WTC11 (cell line): ENCODE measurements around the gene SPESP1. TPM values are rescaled to one million over a fixed set of nuclear protein-coding genes. Genes with fewer than 3 reads are reported as not detected.

ENCODE experiments used
- ATAC-seq: fragments of 200-7000 bp; cut with Tn5 transposase; 2 replicates; pipeline ENCODE4 v1.10.0; 2021; ENCODE audit warnings: mild to moderate bottlenecking, moderate library complexity
- CTCF ChIA-PET: fragments of 300-600 bp; sonication (Branson Sonifier 250); formaldehyde crosslinking; loops from one replicate; lab custom pipeline; 2021; ENCODE audit warnings: antibody characterized with exemption; lab: Charles Lee
- POLR2A ChIA-PET: fragments of 350-600 bp; sonication (Branson Sonifier 250); formaldehyde crosslinking; loops from one replicate; lab custom pipeline; 2021; ENCODE audit warnings: antibody characterized with exemption; lab: Charles Lee
- DNase-seq: peaks from one replicate; pipeline ENCODE4 v3.0.0; 2021; ENCODE audit warnings: low spot score
- H3K27ac Mint-ChIP-seq: 2 replicates; pipeline ENCODE4 v1.8.0; 2021; ENCODE audit warnings: mixed read lengths
- H3K27me3 Mint-ChIP-seq: 2 replicates; pipeline ENCODE4 v1.8.0; 2021; ENCODE audit warnings: low read depth, mild to moderate bottlenecking, moderate library complexity, mixed read lengths
- H3K36me3 Mint-ChIP-seq: 2 replicates; pipeline ENCODE4 v1.8.0; 2021; ENCODE audit warnings: mixed read lengths
- H3K4me1 Mint-ChIP-seq: 2 replicates; pipeline ENCODE4 v1.8.0; 2022; ENCODE audit warnings: mixed read lengths
- H3K4me3 Mint-ChIP-seq: 2 replicates; pipeline ENCODE4 v1.8.0; 2021; ENCODE audit warnings: mild to moderate bottlenecking, moderate library complexity, mixed read lengths
- H3K9me3 Mint-ChIP-seq: 2 replicates; pipeline ENCODE4 v1.8.0; 2021; ENCODE audit warnings: mixed read lengths
- ELF4 ChIP-seq: sonication (generic); formaldehyde crosslinking; IDR thresholded peaks from 2 replicates; pipeline ENCODE4 v1.8.1; 2022; ENCODE audit warnings: low read depth, mild to moderate bottlenecking, moderate library complexity, missing genetic modification reagents
- GABPB1 ChIP-seq: sonication (generic); formaldehyde crosslinking; IDR thresholded peaks from 2 replicates; pipeline ENCODE4 v1.8.1; 2023; ENCODE audit warnings: mild to moderate bottlenecking, missing genetic modification reagents
- KAT7 ChIP-seq: sonication (generic); formaldehyde crosslinking; IDR thresholded peaks from 2 replicates; pipeline ENCODE4 v1.8.1; 2023; ENCODE audit warnings: missing genetic modification reagents, mild to moderate bottlenecking, borderline replicate concordance
- NR1H2 ChIP-seq: sonication (generic); formaldehyde crosslinking; IDR thresholded peaks from 2 replicates; pipeline ENCODE4 v1.9.0; 2021; ENCODE audit warnings: mild to moderate bottlenecking, moderate library complexity, missing genetic modification reagents
- RELA ChIP-seq: sonication (generic); formaldehyde crosslinking; IDR thresholded peaks from 2 replicates; pipeline ENCODE4 v1.8.1; 2022; ENCODE audit warnings: missing genetic modification reagents, mild to moderate bottlenecking, borderline replicate concordance
- TCF7 ChIP-seq: sonication (generic); formaldehyde crosslinking; IDR thresholded peaks from 2 replicates; pipeline ENCODE4 v1.8.0; 2022; ENCODE audit warnings: mild to moderate bottlenecking, low read depth, missing genetic modification reagents, moderate library complexity
- ZNF138 ChIP-seq: sonication (generic); formaldehyde crosslinking; conservative IDR thresholded peaks from 2 replicates; pipeline ENCODE4 v1.8.1; 2022; ENCODE audit warnings: mild to moderate bottlenecking, moderate library complexity, missing genetic modification reagents
- total RNA-seq: library from RNA; stranded (reverse); gene quantifications from 3 replicates; pipeline ENCODE4 v1.2.3, GENCODE V29; 2021
- TF ChIP-seq, protein P1 (sequence below): sonication (generic); formaldehyde crosslinking; IDR thresholded peaks from 2 replicates; pipeline ENCODE4 v1.8.1; 2022; ENCODE audit warnings: mild to moderate bottlenecking, moderate library complexity, missing genetic modification reagents
- TF ChIP-seq, protein P2 (sequence below): sonication (generic); formaldehyde crosslinking; IDR thresholded peaks from 2 replicates; pipeline ENCODE4 v1.8.0; 2023; ENCODE audit warnings: mild to moderate bottlenecking, missing genetic modification reagents
- TF ChIP-seq, protein P3 (sequence below): fragments of 250-450 bp; sonication (Bioruptor Pico); IDR thresholded peaks from 2 replicates; pipeline ENCODE4 v1.8.0; 2021; ENCODE audit warnings: mild to moderate bottlenecking
- TF ChIP-seq, protein P4 (sequence below): fragments of 250-450 bp; sonication (Bioruptor Pico); IDR thresholded peaks from 2 replicates; pipeline ENCODE4 v1.9.0; 2021; ENCODE audit warnings: mild to moderate bottlenecking
- TF ChIP-seq, protein P5 (sequence below): fragments of 200-600 bp; IDR thresholded peaks from 2 replicates; pipeline ENCODE4 v1.8.0; 2022; ENCODE audit warnings: antibody characterized with exemption
- TF ChIP-seq, protein P6 (sequence below): sonication (generic); formaldehyde crosslinking; IDR thresholded peaks from 2 replicates; pipeline ENCODE4 v1.8.0; 2022; ENCODE audit warnings: mild to moderate bottlenecking, missing genetic modification reagents
- TF ChIP-seq, protein P7 (sequence below): fragments of 250-450 bp; sonication (Bioruptor Pico); conservative IDR thresholded peaks from 2 replicates; pipeline ENCODE4 v1.9.0; 2021; ENCODE audit warnings: mild to moderate bottlenecking

The SPESP1 gene
- total RNA-seq, 1 experiment from 2014 or later: not detected

DNA sequence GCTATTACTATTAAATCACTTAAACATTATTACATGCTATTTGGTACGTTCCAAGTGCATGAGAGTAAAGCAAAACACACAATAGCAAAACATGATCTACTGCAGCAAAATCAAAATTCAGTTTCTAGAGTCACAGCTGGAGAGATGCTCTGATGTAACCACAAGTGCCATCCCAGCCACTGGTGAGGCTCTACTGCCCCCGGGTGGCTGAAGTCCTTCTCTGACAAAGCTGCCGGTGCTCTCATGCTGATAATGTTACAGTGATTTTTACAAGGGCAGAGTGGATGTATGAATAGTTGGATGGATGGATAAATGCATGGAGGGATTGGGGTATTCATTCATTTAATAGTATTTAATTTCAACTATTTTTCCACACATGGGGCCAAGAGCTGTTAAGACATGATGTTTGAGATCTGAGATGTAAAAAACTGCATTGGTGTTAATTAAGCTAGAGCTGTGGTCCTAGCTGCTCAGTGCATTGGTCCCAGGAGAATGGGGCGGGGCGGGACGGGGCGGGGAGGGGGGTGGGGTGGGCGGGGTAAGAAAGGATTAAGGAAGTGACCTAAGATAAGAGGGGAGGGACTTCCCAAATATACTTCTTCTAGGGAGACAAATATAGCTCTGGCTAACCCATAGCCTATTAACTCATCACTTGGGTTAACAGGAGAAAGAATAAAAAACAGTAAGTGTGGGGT is 5.3 kb upstream of the SPESP1 start:
- CTCF ChIA-PET: interaction anchor here (0.5 to 3.7 kb wide), 79 partner anchors 8 to 619 kb away, joined by 3 to 104 read pairs (median 5); partner anchors contain the start of genes ANP32A and GLCE
- H3K4me3 Mint-ChIP-seq: no peak overlapping the region
- DNase-seq (peak; percentile 88), ATAC-seq (peak; percentile 96)
- POLR2A ChIA-PET: no interaction called here
- H3K36me3 Mint-ChIP-seq: peaks cover 4% of the 10 kb centered on the region
- H3K4me1 Mint-ChIP-seq: peaks cover 5% of the 10 kb centered on the region; the same call in 1 of the 2 replicates
- H3K27me3 Mint-ChIP-seq: peaks cover 8% of the 10 kb centered on the region
- peak overlapping the region; percentile 1 for H3K27ac Mint-ChIP-seq
- TF ChIP-seq, protein P1, sequence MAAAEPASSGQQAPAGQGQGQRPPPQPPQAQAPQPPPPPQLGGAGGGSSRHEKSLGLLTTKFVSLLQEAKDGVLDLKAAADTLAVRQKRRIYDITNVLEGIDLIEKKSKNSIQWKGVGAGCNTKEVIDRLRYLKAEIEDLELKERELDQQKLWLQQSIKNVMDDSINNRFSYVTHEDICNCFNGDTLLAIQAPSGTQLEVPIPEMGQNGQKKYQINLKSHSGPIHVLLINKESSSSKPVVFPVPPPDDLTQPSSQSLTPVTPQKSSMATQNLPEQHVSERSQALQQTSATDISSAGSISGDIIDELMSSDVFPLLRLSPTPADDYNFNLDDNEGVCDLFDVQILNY (CRISPR knock-in tag): no peak
- TF ChIP-seq, protein P2, sequence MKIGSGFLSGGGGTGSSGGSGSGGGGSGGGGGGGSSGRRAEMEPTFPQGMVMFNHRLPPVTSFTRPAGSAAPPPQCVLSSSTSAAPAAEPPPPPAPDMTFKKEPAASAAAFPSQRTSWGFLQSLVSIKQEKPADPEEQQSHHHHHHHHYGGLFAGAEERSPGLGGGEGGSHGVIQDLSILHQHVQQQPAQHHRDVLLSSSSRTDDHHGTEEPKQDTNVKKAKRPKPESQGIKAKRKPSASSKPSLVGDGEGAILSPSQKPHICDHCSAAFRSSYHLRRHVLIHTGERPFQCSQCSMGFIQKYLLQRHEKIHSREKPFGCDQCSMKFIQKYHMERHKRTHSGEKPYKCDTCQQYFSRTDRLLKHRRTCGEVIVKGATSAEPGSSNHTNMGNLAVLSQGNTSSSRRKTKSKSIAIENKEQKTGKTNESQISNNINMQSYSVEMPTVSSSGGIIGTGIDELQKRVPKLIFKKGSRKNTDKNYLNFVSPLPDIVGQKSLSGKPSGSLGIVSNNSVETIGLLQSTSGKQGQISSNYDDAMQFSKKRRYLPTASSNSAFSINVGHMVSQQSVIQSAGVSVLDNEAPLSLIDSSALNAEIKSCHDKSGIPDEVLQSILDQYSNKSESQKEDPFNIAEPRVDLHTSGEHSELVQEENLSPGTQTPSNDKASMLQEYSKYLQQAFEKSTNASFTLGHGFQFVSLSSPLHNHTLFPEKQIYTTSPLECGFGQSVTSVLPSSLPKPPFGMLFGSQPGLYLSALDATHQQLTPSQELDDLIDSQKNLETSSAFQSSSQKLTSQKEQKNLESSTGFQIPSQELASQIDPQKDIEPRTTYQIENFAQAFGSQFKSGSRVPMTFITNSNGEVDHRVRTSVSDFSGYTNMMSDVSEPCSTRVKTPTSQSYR (CRISPR knock-in tag): no peak
- TF ChIP-seq RELA (CRISPR knock-in tag) (no peak), TCF7 (CRISPR knock-in tag) (no peak), KAT7 (CRISPR knock-in tag) (no peak), GABPB1 (CRISPR knock-in tag) (peak; percentile 59; the same call in 1 of the 2 replicates)
- TF ChIP-seq, protein P3, sequence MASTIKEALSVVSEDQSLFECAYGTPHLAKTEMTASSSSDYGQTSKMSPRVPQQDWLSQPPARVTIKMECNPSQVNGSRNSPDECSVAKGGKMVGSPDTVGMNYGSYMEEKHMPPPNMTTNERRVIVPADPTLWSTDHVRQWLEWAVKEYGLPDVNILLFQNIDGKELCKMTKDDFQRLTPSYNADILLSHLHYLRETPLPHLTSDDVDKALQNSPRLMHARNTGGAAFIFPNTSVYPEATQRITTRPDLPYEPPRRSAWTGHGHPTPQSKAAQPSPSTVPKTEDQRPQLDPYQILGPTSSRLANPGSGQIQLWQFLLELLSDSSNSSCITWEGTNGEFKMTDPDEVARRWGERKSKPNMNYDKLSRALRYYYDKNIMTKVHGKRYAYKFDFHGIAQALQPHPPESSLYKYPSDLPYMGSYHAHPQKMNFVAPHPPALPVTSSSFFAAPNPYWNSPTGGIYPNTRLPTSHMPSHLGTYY (CRISPR knock-in tag): no peak
- TF ChIP-seq, protein P4, sequence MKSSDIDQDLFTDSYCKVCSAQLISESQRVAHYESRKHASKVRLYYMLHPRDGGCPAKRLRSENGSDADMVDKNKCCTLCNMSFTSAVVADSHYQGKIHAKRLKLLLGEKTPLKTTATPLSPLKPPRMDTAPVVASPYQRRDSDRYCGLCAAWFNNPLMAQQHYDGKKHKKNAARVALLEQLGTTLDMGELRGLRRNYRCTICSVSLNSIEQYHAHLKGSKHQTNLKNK (CRISPR knock-in tag): no peak
- TF ChIP-seq, protein P5, sequence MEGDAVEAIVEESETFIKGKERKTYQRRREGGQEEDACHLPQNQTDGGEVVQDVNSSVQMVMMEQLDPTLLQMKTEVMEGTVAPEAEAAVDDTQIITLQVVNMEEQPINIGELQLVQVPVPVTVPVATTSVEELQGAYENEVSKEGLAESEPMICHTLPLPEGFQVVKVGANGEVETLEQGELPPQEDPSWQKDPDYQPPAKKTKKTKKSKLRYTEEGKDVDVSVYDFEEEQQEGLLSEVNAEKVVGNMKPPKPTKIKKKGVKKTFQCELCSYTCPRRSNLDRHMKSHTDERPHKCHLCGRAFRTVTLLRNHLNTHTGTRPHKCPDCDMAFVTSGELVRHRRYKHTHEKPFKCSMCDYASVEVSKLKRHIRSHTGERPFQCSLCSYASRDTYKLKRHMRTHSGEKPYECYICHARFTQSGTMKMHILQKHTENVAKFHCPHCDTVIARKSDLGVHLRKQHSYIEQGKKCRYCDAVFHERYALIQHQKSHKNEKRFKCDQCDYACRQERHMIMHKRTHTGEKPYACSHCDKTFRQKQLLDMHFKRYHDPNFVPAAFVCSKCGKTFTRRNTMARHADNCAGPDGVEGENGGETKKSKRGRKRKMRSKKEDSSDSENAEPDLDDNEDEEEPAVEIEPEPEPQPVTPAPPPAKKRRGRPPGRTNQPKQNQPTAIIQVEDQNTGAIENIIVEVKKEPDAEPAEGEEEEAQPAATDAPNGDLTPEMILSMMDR: peak; percentile 72
- TF ChIP-seq, protein P6, sequence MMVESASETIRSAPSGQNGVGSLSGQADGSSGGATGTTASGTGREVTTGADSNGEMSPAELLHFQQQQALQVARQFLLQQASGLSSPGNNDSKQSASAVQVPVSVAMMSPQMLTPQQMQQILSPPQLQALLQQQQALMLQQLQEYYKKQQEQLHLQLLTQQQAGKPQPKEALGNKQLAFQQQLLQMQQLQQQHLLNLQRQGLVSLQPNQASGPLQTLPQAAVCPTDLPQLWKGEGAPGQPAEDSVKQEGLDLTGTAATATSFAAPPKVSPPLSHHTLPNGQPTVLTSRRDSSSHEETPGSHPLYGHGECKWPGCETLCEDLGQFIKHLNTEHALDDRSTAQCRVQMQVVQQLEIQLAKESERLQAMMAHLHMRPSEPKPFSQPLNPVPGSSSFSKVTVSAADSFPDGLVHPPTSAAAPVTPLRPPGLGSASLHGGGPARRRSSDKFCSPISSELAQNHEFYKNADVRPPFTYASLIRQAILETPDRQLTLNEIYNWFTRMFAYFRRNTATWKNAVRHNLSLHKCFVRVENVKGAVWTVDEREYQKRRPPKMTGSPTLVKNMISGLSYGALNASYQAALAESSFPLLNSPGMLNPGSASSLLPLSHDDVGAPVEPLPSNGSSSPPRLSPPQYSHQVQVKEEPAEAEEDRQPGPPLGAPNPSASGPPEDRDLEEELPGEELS (CRISPR knock-in tag): no peak
- H3K9me3 Mint-ChIP-seq: peaks cover 8% of the 10 kb centered on the region

DNA sequence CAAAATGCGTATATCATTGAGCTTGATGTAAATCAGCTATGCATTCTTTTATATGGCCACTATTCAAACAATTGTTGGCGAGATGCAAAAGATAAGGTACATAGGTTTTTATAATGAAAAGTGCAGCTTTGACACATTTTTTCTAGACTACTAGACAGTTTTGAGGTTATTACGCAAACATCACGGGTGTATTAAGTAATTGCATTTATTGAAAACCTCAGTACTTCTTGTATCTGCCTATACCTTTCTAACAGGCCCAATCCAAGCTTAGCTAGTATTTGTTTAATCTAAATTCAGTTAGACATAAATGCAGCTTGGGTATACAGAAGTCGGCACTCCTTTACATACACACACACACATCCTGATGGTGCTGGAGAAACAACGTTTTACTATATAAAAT is 2.7 kb downstream of the SPESP1 start:
- H3K36me3 Mint-ChIP-seq: peaks cover 4% of the 10 kb centered on the region
- POLR2A ChIA-PET: interaction anchor here (0.6 kb wide), 1 partner anchor 234 kb away, joined by 3 read pairs; no protein-coding TSS in a partner anchor
- TF ChIP-seq, protein P7, sequence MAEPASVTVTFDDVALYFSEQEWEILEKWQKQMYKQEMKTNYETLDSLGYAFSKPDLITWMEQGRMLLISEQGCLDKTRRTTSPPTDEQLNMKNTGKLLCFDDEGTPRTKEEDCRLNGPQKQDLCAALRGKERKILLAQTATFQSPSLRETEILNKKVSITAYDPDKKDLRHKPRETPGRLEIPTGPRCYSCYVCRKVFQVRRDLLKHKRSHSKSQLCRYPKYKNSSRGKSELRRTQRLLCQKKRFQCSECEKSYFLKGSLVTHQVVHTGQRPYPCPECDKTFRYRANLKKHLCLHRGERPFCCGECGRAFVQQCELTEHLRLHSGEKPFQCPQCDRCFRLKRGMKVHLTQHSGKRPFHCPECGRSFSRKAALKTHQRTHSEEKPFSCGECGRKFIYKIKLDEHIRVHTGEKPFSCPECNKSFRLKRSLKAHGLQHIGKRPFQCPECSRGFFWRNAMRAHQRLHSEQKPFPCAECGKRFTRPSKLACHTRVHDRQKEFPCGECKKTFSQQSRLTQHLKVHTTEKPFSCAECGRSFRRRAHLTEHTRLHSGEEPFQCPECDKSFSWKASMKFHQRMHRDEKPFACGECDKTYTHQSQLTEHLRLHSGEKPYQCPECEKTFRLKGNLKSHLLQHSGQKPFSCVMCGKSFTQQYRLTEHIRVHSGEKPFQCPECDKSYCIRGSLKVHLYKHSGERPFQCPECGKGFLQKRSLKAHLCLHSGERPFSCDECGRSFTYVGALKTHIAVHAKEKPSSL (CRISPR knock-in tag): no peak
- TF ChIP-seq ELF4: no peak
- TF ChIP-seq NR1H2 (CRISPR knock-in tag): no peak
- TF ChIP-seq ZNF138 (CRISPR knock-in tag): no peak
- TF ChIP-seq, protein P2 (CRISPR knock-in tag): no peak

More for the DNA sequence above, 2.7 kb downstream of the SPESP1 start:
- H3K4me1 Mint-ChIP-seq: no peaks in the 10 kb centered on the region
- H3K27me3 Mint-ChIP-seq: peaks cover 4% of the 10 kb centered on the region; the same call in 1 of the 2 replicates
- ATAC-seq: no peak
- no peak for DNase-seq
- CTCF ChIA-PET: interaction anchor here (1.3 to 1.8 kb wide), 2 partner anchors 8 to 99 kb away, joined by 4 to 7 read pairs; no protein-coding TSS in a partner anchor
- no peak overlapping the region for H3K27ac Mint-ChIP-seq
- H3K9me3 Mint-ChIP-seq: peaks cover 8% of the 10 kb centered on the region
- H3K4me3 Mint-ChIP-seq: no peak overlapping the region
